Measurements from ENCODE around the gene HABP2. TPM values are rescaled to one million over a fixed set of nuclear protein-coding genes. Genes with fewer than 3 reads are reported as not detected.

Gene HABP2
- total RNA-seq (under 1 TPM in 1 of 2 donors, not detected in 1; 0.37 TPM), polyA plus RNA-seq (ENCODE audit: insufficient read depth, low read depth, low replicate concordance) (1.9 TPM)
- long read RNA-seq, donor 1, partial matches to known transcripts = 0 of 1 reads
- long read RNA-seq, donor 1, other reads (novel, unspliced or antisense) = 0 of 1 reads
- long read RNA-seq, donor 2 = 0 reads

- Histone ChIP-seq H3K4me1 (no peaks in the 10 kb centered on the region), H3K27ac (no peak within 1 kb of the TSS), H3K9me3 (no peaks in the 10 kb centered on the region), H3K4me3 (no peak within 1 kb of the TSS), H3K27me3 (no peaks in the 10 kb centered on the region), H3K36me3 (ENCODE audit: low read depth, missing control alignments) (no peaks in the 10 kb centered on the region)
- intact Hi-C loops (cut with DNase I; ENCODE audit: low total_unique reads) = no loop called here
- DNase-seq = no peak
- WGBS, 2 donors = 83 to 88% methylated on average over 3 of the region's 3 CpGs
- TF ChIP-seq CTCF (IDR thresholded peaks at IDR 0.05) (no peak), POLR2A (IDR thresholded peaks at IDR 0.05) (no peak)
Measured at GRCh38 chr10:113552701-113553100, at the start of gene HABP2. HABP2 (plus strand) TSS chr10:113553053; CDS start chr10:113553122, 69 bp downstream.

DNA sequence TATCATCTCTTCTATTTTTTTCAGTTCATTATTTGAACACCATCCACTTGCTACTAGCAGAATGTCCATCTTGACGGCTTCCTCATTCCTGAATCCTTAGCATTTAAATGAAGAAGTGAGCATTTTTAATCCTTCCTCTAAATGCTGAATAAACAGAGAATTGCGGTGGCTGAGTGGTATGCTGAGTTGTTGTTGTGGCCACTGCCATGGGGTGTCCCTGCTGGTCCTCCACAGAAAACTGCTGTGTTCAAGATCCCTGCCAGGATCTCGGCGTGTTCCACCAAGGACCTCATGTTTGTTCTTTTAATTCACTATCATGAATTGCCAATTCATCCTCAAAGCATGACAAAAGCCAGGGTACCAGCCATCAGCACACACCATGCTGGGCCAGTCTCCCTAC, 48.9 kb upstream of the HABP2 start:
- Histone ChIP-seq H3K4me3 (no peak overlapping the region), H3K27me3 (no peaks in the 10 kb centered on the region), H3K4me1 (no peaks in the 10 kb centered on the region), H3K9me3 (no peaks in the 10 kb centered on the region), H3K36me3 (ENCODE audit: low read depth, missing control alignments) (no peaks in the 10 kb centered on the region), H3K27ac (no peak overlapping the region)
- no peak for DNase-seq
- WGBS, 2 donors = 78 to 86% methylated on average over 4 of the region's 4 CpGs
- intact Hi-C loops (cut with DNase I; ENCODE audit: low total_unique reads) = no loop called here
- TF ChIP-seq POLR2A (IDR thresholded peaks at IDR 0.05) (no peak), CTCF (IDR thresholded peaks at IDR 0.05) (no peak)

DNA sequence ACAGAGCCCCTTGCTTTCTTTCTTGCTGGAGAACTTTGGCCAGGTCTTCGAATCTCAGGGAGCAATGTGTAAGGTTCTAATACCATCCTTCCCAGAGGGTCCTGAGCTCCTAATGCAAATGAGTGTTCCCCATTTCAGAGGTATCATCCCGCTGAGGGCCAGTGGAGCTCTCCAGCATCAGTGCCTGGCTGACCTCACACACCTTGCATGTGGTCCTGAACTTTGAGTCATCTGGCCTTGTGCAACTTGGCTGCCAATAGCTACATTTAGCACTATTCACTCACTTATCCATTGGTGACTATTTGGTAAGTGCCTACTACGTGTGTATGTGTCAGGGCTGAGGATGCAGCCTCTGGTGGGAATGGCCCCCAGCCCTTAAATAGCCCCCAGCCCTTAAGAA, 48.4 kb upstream of the HABP2 start:
- Histone ChIP-seq H3K4me3 (no peak overlapping the region), H3K27ac (no peak overlapping the region), H3K36me3 (ENCODE audit: low read depth, missing control alignments) (no peaks in the 10 kb centered on the region), H3K9me3 (no peaks in the 10 kb centered on the region), H3K4me1 (no peaks in the 10 kb centered on the region), H3K27me3 (no peaks in the 10 kb centered on the region)
- intact Hi-C loops (cut with DNase I; ENCODE audit: low total_unique reads) = no loop called here
- DNase-seq = no peak
- TF ChIP-seq CTCF (IDR thresholded peaks at IDR 0.05) = no peak
- no peak for TF ChIP-seq POLR2A (IDR thresholded peaks at IDR 0.05)
- 80 to 81% methylated on average over 3 of the region's 3 CpGs for WGBS, 2 donors

DNA sequence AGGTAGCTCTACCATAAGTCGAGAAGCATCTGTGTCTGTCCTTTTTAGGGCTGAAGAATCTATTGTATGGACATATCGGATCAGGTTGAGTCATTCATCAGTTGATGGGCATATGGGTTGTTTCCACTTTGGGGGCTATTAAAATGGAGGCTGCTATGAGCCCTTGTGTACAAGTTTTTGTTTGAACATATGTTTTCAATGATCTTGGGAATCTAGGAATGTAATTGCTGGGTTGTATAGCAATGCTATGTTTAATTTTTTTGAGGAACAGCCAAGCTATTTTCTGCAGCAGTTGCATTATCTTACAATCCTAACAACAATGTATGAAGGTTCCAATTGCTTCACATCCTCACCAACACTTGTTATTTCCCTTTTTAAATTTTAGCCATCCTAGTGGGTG, 46.4 kb upstream of the HABP2 start:
- no peak for TF ChIP-seq CTCF (IDR thresholded peaks at IDR 0.05)
- TF ChIP-seq POLR2A (IDR thresholded peaks at IDR 0.05) = no peak

DNA sequence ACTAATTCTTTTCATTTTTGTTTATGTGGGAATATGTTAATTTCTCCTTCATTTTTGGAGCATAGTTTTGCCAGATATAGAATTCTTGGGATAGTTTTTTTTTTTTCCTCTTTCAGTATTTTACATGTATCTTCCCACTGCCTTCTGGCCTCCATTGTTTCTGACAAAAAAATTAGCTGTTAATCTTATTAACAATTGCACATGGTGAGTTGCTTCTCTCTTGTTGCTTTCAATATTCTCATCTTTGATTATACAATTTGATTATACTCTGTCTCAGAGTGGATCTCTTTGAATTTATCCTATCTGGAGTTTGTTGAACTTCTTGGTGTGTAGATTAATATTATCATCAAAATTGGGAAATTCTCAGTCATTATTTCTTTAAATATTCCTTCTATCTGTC, 41.4 kb upstream of the HABP2 start:
- no peaks in the 10 kb centered on the region for H3K27me3 ChIP-seq

More for the DNA sequence above, 46.4 kb upstream of the HABP2 start:
- Histone ChIP-seq H3K36me3 (ENCODE audit: low read depth, missing control alignments) (no peaks in the 10 kb centered on the region), H3K9me3 (no peaks in the 10 kb centered on the region), H3K4me3 (no peak overlapping the region), H3K27me3 (no peaks in the 10 kb centered on the region), H3K4me1 (no peaks in the 10 kb centered on the region), H3K27ac (no peak overlapping the region)
- intact Hi-C loops (cut with DNase I; ENCODE audit: low total_unique reads) = no loop called here
- no peak for DNase-seq
- WGBS, 2 donors = 87 to 92% methylated on average over 2 of the region's 2 CpGs

More for the DNA sequence above, 41.4 kb upstream of the HABP2 start:
- no peaks in the 10 kb centered on the region for H3K9me3 ChIP-seq
- TF ChIP-seq POLR2A (IDR thresholded peaks at IDR 0.05) (no peak), CTCF (IDR thresholded peaks at IDR 0.05) (no peak)
- no peaks in the 10 kb centered on the region for H3K4me1 ChIP-seq
- H3K36me3 ChIP-seq (ENCODE audit: low read depth, missing control alignments) = no peaks in the 10 kb centered on the region
- H3K4me3 ChIP-seq = no peak overlapping the region
- DNase-seq = no peak
- intact Hi-C loops (cut with DNase I; ENCODE audit: low total_unique reads) = no loop called here
- no peak overlapping the region for H3K27ac ChIP-seq
